Trophoblast cell (in vitro differentiated cells and primary cell): ENCODE data around the gene TMEM240.

ENCODE experiments used
- DNase-seq, 2 donors: peaks; one replicate each; pipeline ENCODE4 v3.0.0-alpha.2; 2016
- H2AFZ ChIP-seq: 2 replicates; pipeline ENCODE4 v1.6.1; 2013; ENCODE audit warnings: low read length, moderate library complexity, mild to moderate bottlenecking; ENCODE audit not compliant: insufficient read depth, poor library complexity
- H2AK5ac ChIP-seq: 2 replicates; pipeline ENCODE4 v1.6.1; 2013; ENCODE audit warnings: mild to moderate bottlenecking, low read length
- H2BK120ac ChIP-seq: 2 replicates; pipeline ENCODE4 v1.6.1; 2013; ENCODE audit warnings: low read length, mild to moderate bottlenecking, moderate library complexity; ENCODE audit not compliant: insufficient read depth, poor library complexity
- H2BK12ac ChIP-seq: 2 replicates; pipeline ENCODE4 v1.6.1; 2013; ENCODE audit warnings: mild to moderate bottlenecking, low read length, moderate library complexity
- H2BK5ac ChIP-seq: 2 replicates; pipeline ENCODE4 v1.6.1; 2013; ENCODE audit warnings: low read length, low read depth, moderate library complexity, mild to moderate bottlenecking; ENCODE audit not compliant: poor library complexity
- H3K14ac ChIP-seq: 2 replicates; pipeline ENCODE4 v1.6.1; 2013; ENCODE audit warnings: mild to moderate bottlenecking, low read length
- H3K18ac ChIP-seq: 2 replicates; pipeline ENCODE4 v1.6.1; 2013; ENCODE audit warnings: mild to moderate bottlenecking, low read length
- H3K23ac ChIP-seq: 2 replicates; pipeline ENCODE4 v1.6.1; 2013; ENCODE audit warnings: low read length
- H3K27ac ChIP-seq: 2 replicates; pipeline ENCODE4 v1.5.1; 2013; ENCODE audit warnings: low read depth, mild to moderate bottlenecking, inconsistent platforms, low read length, moderate library complexity
- H3K27me3 ChIP-seq: 2 replicates; pipeline ENCODE4 v1.6.1; 2013; ENCODE audit warnings: inconsistent platforms, mild to moderate bottlenecking, low read length, moderate library complexity; ENCODE audit not compliant: insufficient read depth
- H3K36me3 ChIP-seq, 2 experiments: 1 replicate in 1 of 2; 2 replicates in 1 of 2; pipeline ENCODE4 v1.6.1; 2013; ENCODE audit warnings: low read length in 2 of 2, mild to moderate bottlenecking in 2 of 2, moderate library complexity in 1 of 2; ENCODE audit not compliant: insufficient read depth in 2 of 2, control insufficient read depth in 1 of 2
- H3K4ac ChIP-seq: 2 replicates; pipeline ENCODE4 v1.6.1; 2013; ENCODE audit warnings: low read depth, mild to moderate bottlenecking, low read length, moderate library complexity
- H3K4me1 ChIP-seq, 2 experiments: 1 replicate in 1 of 2; 2 replicates in 1 of 2; pipeline ENCODE4 v1.6.1; 2013; ENCODE audit warnings: low read length in 2 of 2, mild to moderate bottlenecking in 2 of 2, moderate library complexity in 1 of 2; ENCODE audit not compliant: insufficient read depth in 2 of 2, control insufficient read depth in 1 of 2
- H3K4me2 ChIP-seq: 2 replicates; pipeline ENCODE4 v1.6.1; 2013; ENCODE audit warnings: inconsistent platforms, mild to moderate bottlenecking, low read length, moderate library complexity
- H3K4me3 ChIP-seq: 2 replicates; pipeline ENCODE4 v1.5.1; 2013; ENCODE audit warnings: mild to moderate bottlenecking, low read depth, low read length, inconsistent platforms
- H3K79me1 ChIP-seq: one replicate; pipeline ENCODE4 v1.6.1; 2013; ENCODE audit warnings: low read length
- H3K79me2 ChIP-seq: 2 replicates; pipeline ENCODE4 v1.6.1; 2013; ENCODE audit warnings: low read length, mild to moderate bottlenecking; ENCODE audit not compliant: control insufficient read depth, insufficient read depth, poor library complexity
- H3K9ac ChIP-seq: 2 replicates; pipeline ENCODE4 v1.6.1; 2013; ENCODE audit warnings: mild to moderate bottlenecking, low read length
- H3K9me3 ChIP-seq: 2 replicates; pipeline ENCODE4 v1.6.1; 2013; ENCODE audit warnings: low read depth, mild to moderate bottlenecking, control low read depth, inconsistent platforms, low read length; ENCODE audit not compliant: insufficient read depth
- H4K12ac ChIP-seq: 2 replicates; pipeline ENCODE4 v1.6.1; 2013; ENCODE audit warnings: low read depth, mild to moderate bottlenecking, low read length, moderate library complexity
- H4K8ac ChIP-seq: 2 replicates; pipeline ENCODE4 v1.6.1; 2013; ENCODE audit warnings: low read depth, mild to moderate bottlenecking, low read length, moderate library complexity
- H4K91ac ChIP-seq: one replicate; pipeline ENCODE4 v1.6.1; 2013; ENCODE audit warnings: low read depth, mild to moderate bottlenecking, low read length, moderate library complexity
- WGBS: extraction: QIAGEN DNeasy Blood & Tissue Kit; methylation state at CpG from one replicate; pipeline ENCODE4 v1.1.7; 2013; ENCODE audit warnings: missing lambda C conversion rate; ENCODE audit not compliant: insufficient read length, insufficient coverage; ENCODE audit errors: extremely low coverage; 5-methylcytosine and 5-hydroxymethylcytosine counted together

TMEM240 gene

GRCh38 chr1:1490633-1491230 lies 49.7 kb downstream of the TMEM240 start:
- WGBS = no CpG with 5 or more reads among the region's 25 CpGs

GRCh38 chr1:1489861-1490260 lies 50.6 kb downstream of the TMEM240 start:
- H3K4me3 ChIP-seq = no peak overlapping the region
- H3K23ac ChIP-seq = no peak overlapping the region
- H4K8ac ChIP-seq = no peak overlapping the region
- H3K79me2 ChIP-seq = no peaks in the 10 kb centered on the region
- H3K79me1 ChIP-seq = no peaks in the 10 kb centered on the region
- H2BK5ac ChIP-seq = no peak overlapping the region
- H3K27me3 ChIP-seq = no peaks in the 10 kb centered on the region
- no peak overlapping the region for H3K9ac ChIP-seq
- H4K12ac ChIP-seq = no peak overlapping the region
- H2BK12ac ChIP-seq = no peak overlapping the region
- no peak overlapping the region for H2AFZ ChIP-seq
- H3K36me3 ChIP-seq = peaks cover 71% of the 10 kb centered on the region in 2 experiments
- H3K4me2 ChIP-seq = no peak overlapping the region
- H2AK5ac ChIP-seq = no peak overlapping the region
- H3K14ac ChIP-seq = no peak overlapping the region
- no peak overlapping the region for H3K18ac ChIP-seq
- no CpG with 5 or more reads among the region's 19 CpGs for WGBS
- H3K4ac ChIP-seq = no peak overlapping the region
- peaks cover 9% of the 10 kb centered on the region for H3K9me3 ChIP-seq
- no peaks in the 10 kb centered on the region for H3K4me1 ChIP-seq
- H4K91ac ChIP-seq = no peak overlapping the region
- no peak for DNase-seq
- H2BK120ac ChIP-seq = no peak overlapping the region
- no peak overlapping the region for H3K27ac ChIP-seq

More at GRCh38 chr1:1490633-1491230, 49.7 kb downstream of the TMEM240 start:
- Histone ChIP-seq H3K79me2 (no peaks in the 10 kb centered on the region), H3K9me3 (peaks cover 9% of the 10 kb centered on the region), H3K9ac (no peak overlapping the region), H3K4me2 (no peak overlapping the region), H4K12ac (no peak overlapping the region), H3K4me3 (no peak overlapping the region), H3K27me3 (no peaks in the 10 kb centered on the region), H4K8ac (no peak overlapping the region), H2BK120ac (no peak overlapping the region), H3K27ac (no peak overlapping the region), H3K4me1 (no peaks in the 10 kb centered on the region), H3K18ac (no peak overlapping the region), H3K14ac (no peak overlapping the region), H3K36me3 (peaks cover 73 to 76% of the 10 kb centered on the region in 2 experiments), H3K79me1 (no peaks in the 10 kb centered on the region), H3K23ac (no peak overlapping the region), H2BK12ac (no peak overlapping the region), H2AFZ (no peak overlapping the region), H3K4ac (no peak overlapping the region), H4K91ac (no peak overlapping the region), H2AK5ac (no peak overlapping the region), H2BK5ac (no peak overlapping the region)
- DNase-seq = no peak

GRCh38 chr1:1489231-1489630 lies 51.2 kb downstream of the TMEM240 start:
- H3K79me2 ChIP-seq = no peaks in the 10 kb centered on the region
- no peak overlapping the region for H3K14ac ChIP-seq
- no peak overlapping the region for H3K27ac ChIP-seq
- H3K23ac ChIP-seq = no peak overlapping the region
- no peak overlapping the region for H3K9ac ChIP-seq
- DNase-seq = no peak
- peaks cover 70 to 71% of the 10 kb centered on the region in 2 experiments for H3K36me3 ChIP-seq
- no peak overlapping the region for H2BK12ac ChIP-seq
- no peak overlapping the region for H3K4me3 ChIP-seq
- no peak overlapping the region for H4K91ac ChIP-seq
- no peak overlapping the region for H3K4me2 ChIP-seq
- no peaks in the 10 kb centered on the region for H3K4me1 ChIP-seq
- no peak overlapping the region for H4K12ac ChIP-seq
- no peaks in the 10 kb centered on the region for H3K79me1 ChIP-seq
- no peaks in the 10 kb centered on the region for H3K27me3 ChIP-seq
- H3K18ac ChIP-seq = no peak overlapping the region
- H2AK5ac ChIP-seq = no peak overlapping the region
- no peak overlapping the region for H4K8ac ChIP-seq
- H3K9me3 ChIP-seq = peaks cover 9% of the 10 kb centered on the region
- no peak overlapping the region for H2AFZ ChIP-seq
- WGBS = no CpG with 5 or more reads among the region's 16 CpGs
- no peak overlapping the region for H2BK5ac ChIP-seq
- no peak overlapping the region for H3K4ac ChIP-seq
- H2BK120ac ChIP-seq = no peak overlapping the region

GRCh38 chr1:1487701-1488100 lies 52.7 kb downstream of the TMEM240 start:
- no CpG with 5 or more reads among the region's 18 CpGs for WGBS

More at GRCh38 chr1:1487701-1488100, 52.7 kb downstream of the TMEM240 start:
- Histone ChIP-seq H3K14ac (no peak overlapping the region), H3K4ac (no peak overlapping the region), H3K18ac (no peak overlapping the region), H4K12ac (no peak overlapping the region), H3K79me1 (no peaks in the 10 kb centered on the region), H3K27ac (no peak overlapping the region), H3K36me3 (peaks cover 80 to 84% of the 10 kb centered on the region in 2 experiments), H3K9me3 (peaks cover 9% of the 10 kb centered on the region), H2AK5ac (no peak overlapping the region), H3K23ac (no peak overlapping the region), H2BK12ac (no peak overlapping the region), H3K4me2 (no peak overlapping the region), H4K91ac (no peak overlapping the region), H2AFZ (no peak overlapping the region), H3K9ac (no peak overlapping the region), H3K27me3 (no peaks in the 10 kb centered on the region), H2BK5ac (no peak overlapping the region), H4K8ac (no peak overlapping the region), H3K4me3 (no peak overlapping the region), H3K4me1 (no peaks in the 10 kb centered on the region), H2BK120ac (no peak overlapping the region), H3K79me2 (no peaks in the 10 kb centered on the region)
- no peak for DNase-seq
